GM18507 (cell line): ENCODE data around the gene LRRC59.
"Not testable (repeated sequence)": the region's sequence is repeated elsewhere in the genome, so short reads cannot be mapped to it uniquely, and the experiment has no call there.

Experiments used
- DNase-seq: peaks from one replicate; pipeline ENCODE4 v3.0.0; 2011; ENCODE audit warnings: low read depth; ENCODE audit not compliant: insufficient read length; ENCODE audit errors: extremely low spot score
- FAIRE-seq: peaks from 2 replicates; lab custom pipeline; 2011; peaks lifted over from hg19 to GRCh38; lab: Jason Lieb, UNC

Gene LRRC59

DNA sequence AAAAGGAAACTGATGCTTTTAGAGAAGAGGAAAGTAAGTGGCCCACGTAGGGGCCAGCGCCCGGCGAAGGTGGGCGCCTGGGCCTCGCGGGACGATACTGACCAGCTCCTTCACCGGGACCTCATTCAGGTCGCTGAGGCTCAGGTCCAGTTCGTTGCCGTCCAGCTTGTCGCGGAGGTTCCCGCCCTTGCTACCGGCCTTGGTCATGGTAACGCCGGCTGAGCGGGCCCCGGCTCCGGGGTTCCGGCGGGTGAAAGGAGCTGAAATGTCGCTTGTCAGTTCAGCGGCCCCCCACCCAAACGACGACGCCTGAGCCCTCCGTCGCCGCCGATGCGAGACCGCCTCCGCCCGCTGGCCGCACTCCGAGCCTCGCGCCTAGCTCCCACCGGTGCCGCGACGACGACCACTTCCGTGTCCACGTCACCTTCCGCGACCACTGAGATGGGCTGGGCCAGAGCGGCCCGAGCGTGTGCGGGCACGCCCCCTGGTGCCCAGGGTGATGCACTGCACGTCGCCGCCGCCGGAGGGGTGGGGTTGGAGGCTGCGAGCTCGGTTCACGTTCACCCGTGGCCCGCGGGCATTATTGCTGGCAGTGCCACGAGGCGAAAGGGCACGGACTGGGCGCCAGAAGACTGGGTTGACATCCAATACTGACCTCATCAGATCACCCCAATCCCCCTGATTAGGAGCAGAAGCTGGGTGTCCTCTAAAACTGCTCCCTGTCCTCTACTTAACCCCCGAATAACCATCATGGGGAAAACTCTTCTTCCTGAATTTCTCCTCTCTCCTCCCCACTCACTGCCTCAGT, at the start of gene LRRC59:
LRRC59 (minus strand) TSS at position 413 of the 808 bp plus-strand sequence; CDS start at position 207, 206 bp downstream.
- FAIRE-seq = peak; percentile 92
- DNase-seq = peak; percentile 88

- no peak for FAIRE-seq
Observed at GRCh38 chr17:50445730-50446325, 48.5 kb upstream of the LRRC59 start.

GRCh38 chr17:50444841-50445715, 47.8 kb upstream of the LRRC59 start:
- FAIRE-seq (no peak), DNase-seq (no peak)

More at GRCh38 chr17:50445730-50446325, 48.5 kb upstream of the LRRC59 start:
- DNase-seq = no peak

DNA sequence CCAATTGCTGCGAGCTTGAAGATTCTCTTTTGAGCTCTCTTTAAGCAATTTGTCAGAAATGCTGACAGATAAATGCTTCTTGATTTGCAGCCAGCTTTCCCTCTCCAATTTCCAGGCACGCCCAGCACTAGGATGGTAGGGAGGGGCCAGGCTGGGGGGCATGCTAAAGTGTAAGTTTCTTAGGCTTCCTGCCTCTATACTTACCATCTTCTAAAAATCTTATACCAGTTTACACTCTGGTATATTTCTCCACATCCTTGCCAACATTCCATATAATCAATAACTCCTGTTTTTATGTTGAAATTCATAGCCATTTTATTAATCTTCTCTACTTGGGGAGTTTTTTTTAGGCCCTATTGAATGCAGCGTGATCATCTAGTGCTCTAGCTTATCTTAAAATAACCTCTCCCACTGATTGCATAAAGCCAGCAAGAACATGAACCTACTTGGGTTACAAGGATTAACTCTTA, 46.2 kb upstream of the LRRC59 start:
- no peak for FAIRE-seq

DNA sequence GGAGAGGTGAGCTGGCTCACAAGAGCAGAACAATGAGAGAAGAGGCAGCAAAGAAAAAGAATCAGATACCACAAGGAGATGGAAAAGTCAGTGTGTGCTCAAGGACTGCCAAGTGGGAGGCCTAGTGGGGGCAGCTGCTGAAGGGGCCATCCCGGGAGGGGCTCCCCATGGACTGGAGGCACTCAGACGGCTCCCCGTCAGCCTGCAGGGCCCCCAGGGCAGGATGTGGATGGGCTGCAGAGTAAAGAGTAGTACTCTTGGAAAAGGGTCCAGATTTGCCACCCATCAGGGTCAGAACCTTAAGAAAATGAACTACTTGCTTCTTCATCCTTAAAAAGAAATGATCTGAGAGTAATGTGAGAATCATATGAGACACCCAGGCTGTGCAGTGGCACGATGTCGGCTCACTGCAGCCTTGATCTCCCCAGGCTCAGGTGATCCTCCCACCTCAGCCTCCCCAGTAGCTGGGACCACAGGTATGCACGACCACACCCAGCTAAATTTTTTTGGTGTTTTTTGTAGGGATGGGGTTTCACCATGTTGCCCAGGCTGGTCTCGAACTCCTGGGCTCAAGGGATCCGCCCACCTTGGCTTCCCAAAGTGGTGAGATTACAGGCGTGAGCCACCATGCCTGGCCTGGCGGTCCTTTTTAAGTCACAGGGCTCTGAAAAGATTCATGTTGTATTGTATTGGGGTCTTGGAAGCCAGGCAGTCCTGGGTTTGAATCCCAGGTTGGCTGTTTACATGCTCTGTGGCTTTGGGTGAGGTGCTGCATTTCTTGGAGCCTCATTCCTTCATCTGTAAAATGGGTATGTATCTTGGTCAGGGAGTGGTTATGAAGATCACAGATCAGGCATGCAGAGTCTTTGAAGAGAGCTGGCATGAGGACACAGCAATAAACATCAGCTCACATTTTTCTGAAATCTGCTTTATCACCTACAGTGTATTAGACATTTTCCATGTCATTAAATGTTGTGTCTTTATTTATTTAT, 43.8 kb upstream of the LRRC59 start:
- no peak for FAIRE-seq
- DNase-seq = no peak

More for the DNA sequence above, 46.2 kb upstream of the LRRC59 start:
- no peak for DNase-seq

GRCh38 chr17:50440172-50440837, 43.0 kb upstream of the LRRC59 start:
- no peak for FAIRE-seq
- DNase-seq = no peak

GRCh38 chr17:50439008-50439407, 41.7 kb upstream of the LRRC59 start:
- FAIRE-seq = no peak
- DNase-seq = no peak

- DNase-seq = no peak
- FAIRE-seq = no peak
Observed at GRCh38 chr17:50437409-50437808, 40.1 kb upstream of the LRRC59 start.

- no peak for DNase-seq
- no peak for FAIRE-seq
Observed at GRCh38 chr17:50432125-50432762, 34.9 kb upstream of the LRRC59 start.

- FAIRE-seq (no peak), DNase-seq (no peak)
Observed at GRCh38 chr17:50430821-50431618, 33.7 kb upstream of the LRRC59 start.

DNA sequence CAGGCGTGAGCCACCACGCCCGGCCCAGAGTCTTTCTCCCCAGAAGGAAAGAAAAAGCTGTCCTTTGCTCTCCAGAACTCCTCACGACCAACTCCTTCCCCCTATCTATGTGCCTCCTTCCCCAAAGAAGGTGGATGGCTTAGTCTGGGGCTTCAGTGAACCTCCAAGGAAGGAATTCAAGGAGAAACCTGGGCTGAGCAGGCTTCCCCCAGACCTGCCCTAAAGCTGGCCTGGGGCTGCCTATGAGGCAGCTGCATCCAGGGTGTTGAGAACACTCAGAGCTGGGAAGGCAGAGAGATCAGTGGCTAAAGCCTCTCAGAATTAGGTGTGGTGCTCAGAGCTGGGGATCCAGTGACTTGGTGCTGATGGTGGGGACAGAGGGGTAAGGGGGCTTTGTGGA, 32.5 kb upstream of the LRRC59 start:
- DNase-seq = no peak
- FAIRE-seq = no peak

DNA sequence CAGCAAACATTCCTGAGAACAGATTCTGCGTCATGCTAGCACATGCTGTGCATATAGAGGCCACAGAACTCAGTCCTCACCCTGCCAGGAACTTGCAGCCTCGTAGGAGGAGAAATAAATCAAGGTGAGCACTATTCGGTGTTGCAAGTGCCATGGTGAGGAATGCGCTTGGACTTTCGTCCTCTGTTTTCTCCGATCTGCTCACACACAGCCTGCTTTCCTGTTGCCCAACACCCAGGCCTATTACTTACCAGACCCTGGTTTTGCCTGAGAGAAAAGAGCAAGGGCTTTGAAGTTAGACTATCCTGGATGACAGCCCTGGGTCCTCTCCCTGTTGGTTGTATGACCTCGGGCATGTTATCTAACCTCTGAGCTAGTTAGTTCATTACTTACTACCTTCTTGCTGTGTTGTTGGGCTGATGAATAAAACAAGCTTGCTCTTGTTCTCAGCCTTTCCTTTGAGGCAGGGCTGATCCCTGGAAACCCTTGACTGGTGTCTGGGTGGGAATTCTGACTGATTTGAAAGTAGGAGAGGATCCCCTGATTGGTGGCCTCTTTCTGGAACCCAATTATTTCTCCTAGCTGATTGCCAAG, 31.6 kb upstream of the LRRC59 start:
- no peak for DNase-seq
- FAIRE-seq = no peak

DNA sequence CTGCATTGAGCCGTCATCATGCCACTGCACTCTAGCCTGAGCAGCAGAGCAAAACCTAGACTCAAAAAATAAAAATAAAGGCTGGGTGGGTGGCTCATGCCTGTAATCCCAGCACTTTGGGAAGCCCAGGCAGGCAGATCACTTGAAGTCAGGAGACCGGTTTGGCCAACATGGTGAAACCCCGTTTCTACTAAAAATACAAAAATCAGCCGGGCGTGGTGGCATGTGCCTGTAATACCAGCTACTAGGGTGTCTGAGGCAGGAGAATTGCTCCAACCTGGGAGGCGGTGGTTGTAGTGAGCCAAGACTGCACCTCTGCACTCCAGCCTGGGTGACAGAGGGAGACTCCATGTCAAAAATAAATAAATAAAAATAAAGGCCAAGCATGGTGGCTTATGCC, 30.8 kb upstream of the LRRC59 start:
- DNase-seq, FAIRE-seq: not testable (repeated sequence)

- peak; percentile 52 for FAIRE-seq
Observed at GRCh38 chr17:50426814-50427787, 29.8 kb upstream of the LRRC59 start.

DNA sequence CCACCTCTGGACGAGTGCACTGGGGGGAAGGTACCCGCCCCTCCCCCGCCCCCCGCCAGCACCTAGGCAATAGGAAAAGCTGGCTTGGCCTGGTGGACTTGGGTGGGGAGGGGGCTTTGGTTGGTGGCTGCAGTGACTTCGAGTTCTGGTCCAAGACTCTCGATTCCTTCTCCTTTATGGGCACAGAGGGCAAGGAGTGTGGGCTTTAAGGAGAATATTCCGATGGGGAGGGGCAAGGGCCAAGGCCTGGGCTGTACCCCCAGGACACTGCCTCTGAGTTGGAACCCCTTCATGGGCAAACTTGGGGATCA, 29.1 kb upstream of the LRRC59 start:
- FAIRE-seq (no peak), DNase-seq (no peak)

More at GRCh38 chr17:50426814-50427787, 29.8 kb upstream of the LRRC59 start:
- no peak for DNase-seq
